Karpas-422 (cell line): Measurements from ENCODE around the gene SPOP. TPM values are rescaled to one million over a fixed set of nuclear protein-coding genes. Genes with fewer than 3 reads are reported as not detected.

Source experiments
- DNase-seq: peaks from one replicate; pipeline ENCODE4 v3.0.0-alpha.2; 2015
- H2AFZ ChIP-seq: fragments of 200-600 bp; sonication (generic); 2 replicates; pipeline ENCODE4 v1.6.1; 2014; ENCODE audit warnings: antibody characterized with exemption, low read length, mixed read lengths
- H3K27ac ChIP-seq: fragments of 200-600 bp; sonication (generic); 2 replicates; pipeline ENCODE4 v1.5.1; 2014; ENCODE audit warnings: mild to moderate bottlenecking, low read length, moderate library complexity
- H3K27me3 ChIP-seq: fragments of 200-600 bp; sonication (generic); 2 replicates; pipeline ENCODE4 v1.6.1; 2014; ENCODE audit warnings: low read length, mixed read lengths
- H3K36me3 ChIP-seq: fragments of 200-600 bp; sonication (generic); 2 replicates; pipeline ENCODE4 v1.6.1; 2014; ENCODE audit warnings: low read length, mixed read lengths; ENCODE audit not compliant: insufficient read depth
- H3K4me1 ChIP-seq: fragments of 200-600 bp; sonication (generic); 2 replicates; pipeline ENCODE4 v1.6.1; 2014; ENCODE audit warnings: mild to moderate bottlenecking, low read length, mixed read lengths
- H3K4me2 ChIP-seq: fragments of 200-600 bp; sonication (generic); 2 replicates; pipeline ENCODE4 v1.6.1; 2014; ENCODE audit warnings: low read length, low read depth, mild to moderate bottlenecking; ENCODE audit not compliant: poor library complexity, severe bottlenecking
- H3K4me3 ChIP-seq: fragments of 200-600 bp; sonication (generic); 2 replicates; pipeline ENCODE4 v1.5.1; 2014; ENCODE audit warnings: mild to moderate bottlenecking, antibody characterized with exemption, low read length, mixed read lengths
- H3K79me2 ChIP-seq: fragments of 200-600 bp; sonication (generic); 2 replicates; pipeline ENCODE4 v1.6.1; 2014; ENCODE audit warnings: mild to moderate bottlenecking, low read length, mixed read lengths
- H3K9ac ChIP-seq: fragments of 200-600 bp; sonication (generic); 2 replicates; pipeline ENCODE4 v1.6.0; 2014; ENCODE audit warnings: low read length
- H3K9me2 ChIP-seq: fragments of 200-600 bp; sonication (generic), shearing (Covaris generic); replicated peaks from 2 replicates; pipeline ENCODE4 v1.6.0; 2014; ENCODE audit warnings: mild to moderate bottlenecking, low read length, moderate library complexity; ENCODE audit not compliant: insufficient read depth
- H3K9me3 ChIP-seq: fragments of 300-700, 200-600 bp; sonication (generic); 2 replicates; pipeline ENCODE4 v1.6.1; 2014; ENCODE audit warnings: low read length, mixed read lengths
- H4K20me1 ChIP-seq: fragments of 200-600 bp; sonication (generic); 2 replicates; pipeline ENCODE4 v1.6.1; 2014; ENCODE audit warnings: mild to moderate bottlenecking, antibody characterized with exemption, low read length, low read depth; ENCODE audit not compliant: insufficient read depth
- total RNA-seq: library from RNA; depleted of rRNA; stranded (reverse); fragments of >200 nt; shearing (Covaris generic); gene quantifications from 2 replicates; pipeline ENCODE4 v1.2.3, GENCODE V29; 2014; ENCODE audit warnings: low replicate concordance

The SPOP gene
- total RNA-seq, 1 experiment from 2014 or later: 49.0 TPM

- Histone ChIP-seq H4K20me1 (no peaks in the 10 kb centered on the region), H3K4me3 (no peak overlapping the region), H3K4me2 (no peak overlapping the region), H3K27ac (no peak overlapping the region), H3K9me3 (no peaks in the 10 kb centered on the region), H3K27me3 (no peaks in the 10 kb centered on the region), H3K79me2 (peaks cover 36% of the 10 kb centered on the region), H2AFZ (no peak overlapping the region), H3K36me3 (peaks cover 22% of the 10 kb centered on the region; the same call in 1 of the 2 replicates), H3K9me2 (no peaks in the 10 kb centered on the region), H3K9ac (no peak overlapping the region), H3K4me1 (no peaks in the 10 kb centered on the region)
- DNase-seq: no peak
Observed at GRCh38 chr17:49612726-49613125, 65.2 kb downstream of the SPOP start.

DNA sequence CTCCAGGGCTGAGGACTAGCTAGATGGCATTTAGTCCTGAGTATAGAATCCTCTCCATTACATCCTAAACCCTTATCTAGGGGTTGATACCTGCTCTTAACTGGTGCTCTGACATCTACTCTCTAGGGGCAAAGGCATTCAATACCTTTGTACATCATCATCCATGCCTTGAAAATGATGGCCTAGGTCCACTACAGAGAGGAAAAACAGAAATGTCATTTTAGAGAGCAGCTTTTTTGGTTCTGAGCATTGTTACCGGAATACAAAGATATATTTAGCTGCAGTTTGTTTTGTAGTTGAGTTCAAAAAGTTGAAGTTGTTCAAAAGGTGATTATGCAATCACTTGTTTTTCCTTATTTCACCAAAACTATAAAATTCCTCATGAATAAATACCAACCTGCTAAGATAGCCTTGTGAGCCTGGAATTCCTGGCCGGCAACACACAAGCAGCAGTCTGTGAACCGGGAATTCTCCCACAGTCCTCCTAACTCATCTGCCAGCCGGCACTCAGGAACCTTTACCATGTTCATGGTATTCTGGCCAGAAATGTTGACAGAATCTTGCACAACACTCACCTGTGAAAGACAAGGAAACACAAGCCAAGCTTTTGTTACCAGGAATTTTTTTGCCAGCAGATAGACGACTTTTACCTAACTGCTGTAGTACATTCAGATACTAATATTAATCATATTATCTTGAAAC lies 66.9 kb downstream of the SPOP start:
- no peak for DNase-seq
- no peak overlapping the region for H3K4me2 ChIP-seq
- peaks cover 30% of the 10 kb centered on the region for H3K79me2 ChIP-seq
- no peaks in the 10 kb centered on the region for H4K20me1 ChIP-seq
- H3K9ac ChIP-seq: no peak overlapping the region
- H3K9me3 ChIP-seq: no peaks in the 10 kb centered on the region
- H3K4me1 ChIP-seq: no peaks in the 10 kb centered on the region
- no peak overlapping the region for H2AFZ ChIP-seq
- no peak overlapping the region for H3K4me3 ChIP-seq
- H3K27ac ChIP-seq: no peak overlapping the region
- peaks cover 32% of the 10 kb centered on the region; the same call in 1 of the 2 replicates for H3K36me3 ChIP-seq
- no peaks in the 10 kb centered on the region for H3K9me2 ChIP-seq
- no peaks in the 10 kb centered on the region for H3K27me3 ChIP-seq

DNA sequence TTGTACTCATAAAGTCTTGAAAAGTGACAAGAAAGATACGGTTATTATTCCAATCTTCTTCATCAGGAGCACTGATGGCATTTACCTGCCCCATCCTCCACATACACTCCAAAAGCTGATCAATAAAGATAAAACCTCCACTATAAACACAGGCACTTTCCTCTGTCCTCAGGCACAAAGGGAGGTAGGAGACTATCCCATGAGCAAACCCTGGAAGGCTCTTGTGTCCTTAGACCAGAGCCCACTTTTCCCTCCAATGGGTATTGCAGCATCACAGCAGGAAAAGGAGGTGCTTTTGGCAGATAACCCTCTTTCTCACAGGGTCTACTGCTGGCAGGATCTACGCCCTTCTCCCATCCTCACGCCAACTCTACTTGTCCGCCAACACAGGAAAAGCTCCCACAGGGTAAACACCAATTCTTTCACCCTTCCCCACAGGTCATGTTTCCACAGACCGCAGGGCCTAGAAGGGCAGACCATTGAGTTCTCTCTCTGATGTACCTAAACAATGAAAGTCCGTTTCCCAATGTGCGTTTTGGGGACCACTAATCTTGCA lies 73.5 kb downstream of the SPOP start:
- Histone ChIP-seq H3K27ac (no peak overlapping the region), H3K4me3 (no peak overlapping the region), H3K79me2 (no peaks in the 10 kb centered on the region; the same call in 1 of the 2 replicates), H3K4me2 (no peak overlapping the region), H3K9me2 (no peaks in the 10 kb centered on the region), H3K36me3 (peaks cover 53% of the 10 kb centered on the region; the same call in 1 of the 2 replicates), H4K20me1 (no peaks in the 10 kb centered on the region), H3K4me1 (no peaks in the 10 kb centered on the region), H3K27me3 (no peaks in the 10 kb centered on the region), H3K9me3 (no peaks in the 10 kb centered on the region), H3K9ac (no peak overlapping the region), H2AFZ (no peak overlapping the region)
- no peak for DNase-seq

- H4K20me1 ChIP-seq: no peaks in the 10 kb centered on the region
- H3K27ac ChIP-seq: no peak overlapping the region
- no peaks in the 10 kb centered on the region; the same call in 1 of the 2 replicates for H3K79me2 ChIP-seq
- H2AFZ ChIP-seq: no peak overlapping the region
- no peaks in the 10 kb centered on the region for H3K4me1 ChIP-seq
- no peak overlapping the region for H3K9ac ChIP-seq
- H3K36me3 ChIP-seq: peaks cover 56% of the 10 kb centered on the region; the same call in 1 of the 2 replicates
- no peaks in the 10 kb centered on the region for H3K9me3 ChIP-seq
- DNase-seq: no peak
- H3K4me2 ChIP-seq: no peak overlapping the region
- no peaks in the 10 kb centered on the region for H3K27me3 ChIP-seq
- no peak overlapping the region for H3K4me3 ChIP-seq
- H3K9me2 ChIP-seq: no peaks in the 10 kb centered on the region
Observed at GRCh38 chr17:49603720-49604119, 74.2 kb downstream of the SPOP start.

DNA sequence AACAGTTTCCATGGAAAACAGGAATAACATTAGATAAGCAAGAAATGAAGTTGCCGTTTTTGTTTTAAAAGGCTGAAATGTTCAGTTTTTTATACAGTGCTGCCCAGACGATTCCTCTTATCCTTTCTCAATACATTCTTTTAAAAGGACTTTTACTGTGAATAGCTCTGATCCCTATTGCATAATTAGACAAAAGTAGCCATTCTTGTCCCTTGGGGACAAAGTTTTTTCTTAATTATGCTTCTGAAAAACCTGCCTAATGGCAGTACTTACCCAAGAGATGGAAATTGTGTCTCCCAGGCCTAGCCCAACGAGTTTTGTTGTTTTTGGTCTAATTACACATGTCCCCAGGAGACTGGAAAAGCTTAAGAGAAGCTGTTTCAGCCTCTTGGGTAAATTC lies 74.7 kb downstream of the SPOP start:
- Histone ChIP-seq H3K79me2 (no peaks in the 10 kb centered on the region; the same call in 1 of the 2 replicates), H3K36me3 (peaks cover 57% of the 10 kb centered on the region; the same call in 1 of the 2 replicates), H3K9me2 (no peaks in the 10 kb centered on the region), H3K9me3 (no peaks in the 10 kb centered on the region), H3K9ac (no peak overlapping the region), H3K4me1 (no peaks in the 10 kb centered on the region), H2AFZ (no peak overlapping the region), H3K4me3 (no peak overlapping the region), H3K27me3 (no peaks in the 10 kb centered on the region), H3K4me2 (no peak overlapping the region), H3K27ac (no peak overlapping the region), H4K20me1 (no peaks in the 10 kb centered on the region)
- DNase-seq: no peak

- Histone ChIP-seq H3K4me3 (no peak overlapping the region), H3K79me2 (no peaks in the 10 kb centered on the region; the same call in 1 of the 2 replicates), H3K27ac (no peak overlapping the region), H3K9me2 (no peaks in the 10 kb centered on the region), H3K27me3 (no peaks in the 10 kb centered on the region), H3K4me1 (no peaks in the 10 kb centered on the region), H3K9ac (no peak overlapping the region), H3K4me2 (no peak overlapping the region), H3K36me3 (peaks cover 57% of the 10 kb centered on the region; the same call in 1 of the 2 replicates), H2AFZ (no peak overlapping the region), H3K9me3 (no peaks in the 10 kb centered on the region), H4K20me1 (no peaks in the 10 kb centered on the region)
- no peak for DNase-seq
Observed at GRCh38 chr17:49602783-49603182, 75.1 kb downstream of the SPOP start.

DNA sequence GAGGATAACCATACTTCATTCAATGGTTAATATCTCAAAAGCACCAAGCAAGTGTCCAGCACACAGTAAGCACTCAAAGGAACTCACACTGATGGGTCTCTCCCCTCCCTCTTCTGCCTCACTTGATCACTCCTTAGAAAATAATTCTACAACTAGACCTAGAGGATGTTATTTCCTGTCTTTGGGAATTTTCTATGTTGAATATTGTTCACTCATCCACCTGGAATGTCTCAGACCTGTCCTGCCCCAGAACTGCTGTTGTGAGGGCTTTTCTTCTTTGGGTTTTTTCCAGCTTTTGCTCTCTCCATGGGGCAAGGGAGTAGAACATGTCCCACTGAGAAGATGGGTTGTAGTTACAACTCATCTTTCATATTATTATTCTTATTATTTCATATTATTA lies 76.9 kb downstream of the SPOP start:
- Histone ChIP-seq H3K4me2 (no peak overlapping the region), H3K79me2 (no peaks in the 10 kb centered on the region; the same call in 1 of the 2 replicates), H3K36me3 (peaks cover 56% of the 10 kb centered on the region; the same call in 1 of the 2 replicates), H2AFZ (no peak overlapping the region), H3K4me1 (no peaks in the 10 kb centered on the region), H3K9me2 (no peaks in the 10 kb centered on the region), H3K9me3 (no peaks in the 10 kb centered on the region), H4K20me1 (no peaks in the 10 kb centered on the region), H3K9ac (no peak overlapping the region), H3K27ac (no peak overlapping the region), H3K27me3 (no peaks in the 10 kb centered on the region), H3K4me3 (no peak overlapping the region)
- DNase-seq: no peak

GRCh38 chr17:49598918-49599317 lies 79.0 kb downstream of the SPOP start:
- Histone ChIP-seq H3K4me3 (no peak overlapping the region), H3K4me1 (no peaks in the 10 kb centered on the region), H3K9me3 (no peaks in the 10 kb centered on the region), H3K9ac (no peak overlapping the region), H3K27ac (no peak overlapping the region), H2AFZ (no peak overlapping the region), H3K36me3 (peaks cover 50% of the 10 kb centered on the region; the same call in 1 of the 2 replicates), H3K27me3 (no peaks in the 10 kb centered on the region), H3K4me2 (no peak overlapping the region), H3K79me2 (no peaks in the 10 kb centered on the region; the same call in 1 of the 2 replicates), H4K20me1 (no peaks in the 10 kb centered on the region), H3K9me2 (no peaks in the 10 kb centered on the region)
- DNase-seq: no peak
